Suprapubic skin (tissue), 4 donors: Measurements from ENCODE around the gene FUBP1.

Source experiments
- CTCF ChIP-seq, 2 donors: fragments of 200-600 bp in 1 of 2; fragments of 450-650 bp in 1 of 2; sonication (generic) in 1 of 2; IDR thresholded peaks; one replicate each; pipeline ENCODE4 v1.5.1; 2016 to 2019; ENCODE audit warnings: antibody characterized with exemption in 2 of 2, mild to moderate bottlenecking in 1 of 2, moderate library complexity in 1 of 2
- EP300 ChIP-seq: sonication (generic); formaldehyde crosslinking; IDR thresholded peaks from one replicate; pipeline ENCODE4 v1.6.1; 2017; ENCODE audit warnings: antibody characterized with exemption
- POLR2A ChIP-seq, 2 donors: fragments of 450-650 bp; IDR thresholded peaks; one replicate each; pipeline ENCODE4 v1.6.1; 2017; ENCODE audit warnings: antibody characterized with exemption in 2 of 2, mild to moderate bottlenecking in 2 of 2, moderate library complexity in 2 of 2
- POLR2AphosphoS5 ChIP-seq, 3 donors: sonication (generic); formaldehyde crosslinking; IDR thresholded peaks; one replicate each; pipeline ENCODE4 v1.6.1; 2017; ENCODE audit warnings: antibody characterized with exemption in 3 of 3

GRCh38 chr1:78009276-78009675 is 30.4 kb upstream of the FUBP1 start:
- no peak for TF ChIP-seq CTCF (IDR thresholded peaks at IDR 0.05)
- TF ChIP-seq POLR2A (IDR thresholded peaks at IDR 0.05), result no peak
- no peak for TF ChIP-seq POLR2AphosphoS5 (IDR thresholded peaks at IDR 0.05)
- no peak for TF ChIP-seq EP300
